Effector CD8-positive, alpha-beta T cell (primary cell): ENCODE measurements around the gene PLSCR1.
A peak's percentile ranks its signal among the peaks of the same experiment; 100 is the strongest.

Source experiments
- DNase-seq: peaks from one replicate; lab custom pipeline; 2025; lab: John Stamatoyannopoulos, UW

Gene PLSCR1

DNA sequence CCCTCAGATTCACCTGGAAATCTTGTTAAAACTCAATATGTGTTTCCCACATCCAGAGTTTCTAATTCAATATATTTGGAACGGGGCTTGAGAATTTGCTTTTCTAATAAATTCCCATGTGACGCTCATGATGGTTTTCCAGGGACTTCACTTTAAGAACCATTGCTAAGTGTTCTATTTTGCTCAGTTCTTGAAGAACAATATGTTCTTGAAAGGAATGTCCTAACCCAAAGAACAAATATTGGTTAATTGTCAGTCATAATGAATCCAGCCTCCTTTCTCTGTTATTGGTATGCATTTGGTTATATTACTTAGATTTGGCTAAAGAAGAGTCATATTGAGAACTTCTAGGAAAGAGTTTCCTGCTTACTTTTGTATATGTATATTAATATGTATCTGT is 70.7 kb downstream of the PLSCR1 start:
- DNase-seq = no peak

DNA sequence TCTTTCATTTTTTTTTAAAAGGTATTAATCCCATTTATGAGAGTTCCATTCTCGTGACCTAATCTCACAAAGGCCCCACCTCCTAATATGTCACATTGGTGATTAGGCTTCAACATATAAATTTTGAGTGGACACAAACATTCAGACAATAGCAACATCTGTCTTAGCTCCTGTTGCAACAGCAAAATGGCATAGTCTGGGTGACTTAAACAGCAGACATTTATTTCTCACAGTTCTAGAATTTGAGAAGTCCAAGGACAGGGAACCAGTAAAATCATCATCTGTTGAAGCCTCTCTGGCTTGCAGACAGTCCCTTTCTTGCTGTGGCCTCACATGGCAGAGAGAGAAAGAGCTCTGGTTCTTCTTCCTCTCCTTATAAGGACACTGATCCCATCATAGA is 71.8 kb downstream of the PLSCR1 start:
- no peak for DNase-seq

DNA sequence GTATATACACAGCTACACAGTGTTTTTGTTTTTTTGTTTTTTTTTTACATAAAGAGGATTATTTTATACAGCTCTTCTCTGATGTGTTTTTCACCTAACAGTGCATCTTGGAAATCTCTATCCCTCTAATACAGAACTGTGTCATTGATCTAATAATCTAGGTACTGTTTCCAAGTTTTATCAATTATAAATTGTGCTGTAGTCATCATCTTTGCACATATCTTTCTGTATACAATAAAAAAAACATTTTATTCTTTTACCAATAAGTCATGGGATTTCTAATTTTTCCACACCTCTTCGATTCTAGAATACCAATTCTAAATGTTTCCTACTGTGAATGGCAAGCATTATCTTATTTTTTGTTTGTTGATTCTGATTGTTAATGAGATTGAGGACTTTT is 73.4 kb downstream of the PLSCR1 start:
- DNase-seq = no peak

DNA sequence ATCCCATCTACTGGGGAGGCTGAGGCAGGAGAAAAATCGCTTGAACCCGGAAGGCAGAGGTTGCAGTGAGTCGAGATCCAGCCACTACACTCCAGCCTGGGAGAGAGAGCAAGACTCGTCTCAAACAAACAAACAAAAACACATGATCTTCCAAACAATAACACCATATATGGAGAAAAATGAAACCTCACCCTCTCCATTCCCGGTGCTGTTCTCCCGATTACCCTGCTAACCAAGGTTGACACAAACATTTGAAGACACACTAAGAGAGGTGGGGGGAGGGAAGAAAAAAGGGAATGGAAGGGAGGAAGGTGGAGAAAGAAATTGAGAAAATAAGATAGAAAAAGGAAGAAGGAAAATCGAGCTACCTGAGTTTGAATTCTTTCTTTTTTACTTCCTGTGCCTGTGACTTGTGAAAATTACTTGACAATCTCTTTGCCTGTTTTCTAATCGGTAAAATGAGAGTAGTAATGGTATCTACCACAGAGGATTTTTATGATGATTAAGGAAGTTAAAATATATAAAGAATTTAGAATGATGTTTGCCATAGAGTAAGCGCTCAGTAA is 73.9 kb downstream of the PLSCR1 start:
- DNase-seq = no peak

DNA sequence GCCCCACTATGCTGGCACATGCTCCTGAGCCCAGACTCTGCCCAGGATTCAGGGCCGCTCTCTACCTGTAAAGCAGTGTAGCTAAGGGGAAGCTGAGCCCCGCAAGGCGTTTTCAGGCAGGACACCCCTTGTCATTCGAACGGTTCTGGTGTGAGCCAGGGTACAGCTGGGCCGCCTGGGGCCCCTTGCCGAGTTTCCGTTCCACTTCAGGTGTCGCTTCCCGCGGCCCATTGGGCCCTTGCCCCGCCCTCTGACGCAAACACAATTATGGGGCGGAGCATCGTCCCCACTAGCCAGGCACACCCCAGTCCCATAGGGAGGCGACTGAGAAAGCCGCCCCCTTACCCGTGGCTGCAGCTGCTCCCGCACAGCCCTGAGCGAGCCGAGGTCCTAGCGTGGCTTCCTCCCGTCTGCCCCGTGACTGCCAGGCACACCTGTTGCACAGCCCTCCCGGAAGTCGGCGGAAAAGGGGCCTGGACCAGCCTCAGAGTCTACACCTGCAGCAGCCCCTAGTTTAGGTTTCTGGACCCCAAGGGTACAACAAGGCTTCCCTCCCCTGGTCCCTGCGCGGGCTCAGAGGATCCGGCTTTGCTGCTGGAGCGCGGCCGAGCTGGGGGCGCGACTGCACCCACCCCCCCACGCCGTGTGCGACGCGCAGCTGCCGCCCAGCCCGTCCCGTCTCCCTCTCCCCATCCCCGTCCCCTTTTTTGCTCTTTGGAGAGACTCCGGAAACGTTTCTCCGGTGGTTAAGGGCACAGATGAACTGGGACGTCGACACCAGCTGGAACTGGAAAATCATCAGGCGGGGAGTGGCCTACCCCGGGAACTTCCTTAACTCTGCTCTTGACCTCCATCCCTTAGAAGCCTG is 75.0 kb downstream of the PLSCR1 start, which contains the start of gene PLSCR2:
PLSCR2 (minus strand) TSS at position 412 of the 868 bp plus-strand sequence. CDS start 9,657 bp downstream, outside the sequence.
- DNase-seq = peak; percentile 55

DNA sequence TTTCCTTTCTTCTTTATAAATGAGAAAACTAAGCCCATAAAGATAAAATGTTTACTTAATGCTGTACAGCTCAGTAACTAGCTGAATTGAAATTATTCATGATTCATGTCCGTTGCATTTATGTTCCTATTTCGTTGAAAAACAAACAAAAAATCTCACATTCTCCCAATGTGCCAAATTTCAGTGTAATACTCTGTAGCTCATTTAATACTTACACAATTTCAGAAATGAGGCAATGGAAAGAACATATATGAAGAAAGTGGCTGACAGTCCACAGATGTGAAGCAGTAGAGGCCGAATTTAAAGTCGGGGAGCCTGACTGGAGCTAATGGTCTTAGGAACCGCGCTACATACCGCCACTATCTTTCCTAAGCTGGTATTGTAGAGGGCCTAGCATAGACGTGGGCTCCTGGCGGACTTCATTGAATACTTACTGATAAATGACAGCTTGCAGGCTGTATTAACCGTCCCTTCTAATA is 75.7 kb downstream of the PLSCR1 start:
- no peak for DNase-seq

DNA sequence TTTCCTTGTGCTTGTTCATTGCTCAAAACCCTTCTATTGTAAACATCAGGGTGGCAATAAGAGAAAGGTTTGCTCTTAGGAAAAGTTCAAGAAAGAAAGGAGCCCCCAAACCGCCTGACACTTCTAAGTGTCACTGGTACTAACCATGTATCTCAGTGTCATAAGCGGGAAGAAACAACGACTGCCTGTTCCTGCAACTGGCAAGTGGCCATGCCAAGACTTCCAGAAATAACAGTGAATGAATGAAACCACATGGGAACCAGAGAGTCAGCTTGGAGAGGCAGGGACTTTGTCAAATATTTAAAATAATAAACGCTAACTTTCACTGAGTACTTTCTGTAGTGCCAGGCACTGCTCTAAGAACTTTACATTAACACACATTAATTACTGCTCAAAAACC is 76.2 kb downstream of the PLSCR1 start:
- DNase-seq = no peak

DNA sequence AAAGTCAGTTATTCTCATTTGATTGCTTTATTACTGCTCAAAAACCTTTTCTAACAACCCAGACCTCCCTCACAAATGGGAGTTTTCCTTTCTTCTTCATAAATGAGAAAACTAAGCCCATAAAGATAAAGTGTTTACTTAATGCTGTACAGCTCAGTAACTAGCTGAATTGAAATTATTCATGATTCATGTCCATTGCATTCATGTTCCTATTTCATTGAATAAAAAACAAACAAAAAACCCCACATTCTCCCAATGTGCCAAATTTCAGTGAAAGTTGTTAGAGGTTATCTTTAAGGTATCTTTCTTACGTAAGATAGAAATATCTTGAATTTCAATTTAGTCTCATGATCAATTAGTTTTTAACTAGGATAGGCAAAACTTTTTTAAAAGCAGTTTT is 77.8 kb downstream of the PLSCR1 start:
- no peak for DNase-seq

DNA sequence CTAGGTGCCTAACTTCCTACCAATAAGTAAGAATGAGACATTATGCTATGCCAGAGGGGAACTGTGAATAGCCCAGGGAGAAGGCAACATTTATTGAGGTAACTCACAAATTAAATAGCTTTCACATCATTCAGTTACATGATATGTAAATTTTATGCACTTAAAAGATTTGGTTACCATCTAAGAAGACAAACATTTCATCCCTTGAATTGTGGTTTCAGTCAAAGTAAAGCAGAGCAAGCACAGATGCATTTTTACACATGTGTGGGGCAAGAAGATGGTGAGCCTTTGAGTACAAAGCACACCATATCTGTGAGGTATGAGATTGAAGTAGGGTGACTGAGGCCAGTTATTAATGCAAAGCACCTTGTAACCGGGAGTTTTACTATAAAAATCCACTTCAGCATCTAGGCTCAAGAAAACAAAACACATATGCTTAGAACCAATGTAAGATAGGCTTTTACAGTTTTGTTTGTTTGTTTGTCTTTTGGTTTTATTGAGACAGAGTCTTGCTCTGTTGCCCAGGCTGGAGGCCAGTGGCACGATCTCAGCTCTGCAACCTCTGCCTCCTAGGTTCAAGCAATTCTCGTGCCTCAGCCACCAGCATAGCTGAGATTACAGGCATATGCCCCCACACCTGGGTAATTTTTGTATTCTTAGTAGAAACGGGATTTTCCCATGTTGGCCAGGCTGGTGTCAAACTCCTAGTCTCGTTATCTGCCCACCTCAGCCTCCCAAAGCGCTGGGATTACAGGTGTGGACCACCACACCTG is 78.5 kb downstream of the PLSCR1 start:
- no peak for DNase-seq
